Breast epithelium (tissue), 4 donors: ENCODE data around the gene RNASE4. TPM values are rescaled to one million over a fixed set of nuclear protein-coding genes. Genes with fewer than 3 reads are reported as not detected.

ENCODE experiments used
- DNase-seq, 2 donors: peaks; one replicate each; pipeline ENCODE4 v3.0.0-alpha.2; 2019; ENCODE audit warnings: low spot score in 2 of 2
- H3K27ac ChIP-seq, 2 donors: fragments of 200-600 bp; sonication (generic) in 1 of 2; one replicate each; pipeline ENCODE4 v1.5.1; 2016 to 2019; ENCODE audit warnings: mild to moderate bottlenecking in 1 of 2
- H3K27me3 ChIP-seq, 2 donors: fragments of 200-600 bp; sonication (generic) in 1 of 2; one replicate each; pipeline versions ENCODE4 v1.5.1 to v1.6.0; 2017 to 2019; ENCODE audit warnings: control low read depth in 1 of 2, mild to moderate bottlenecking in 1 of 2
- H3K36me3 ChIP-seq: fragments of 200-600 bp; one replicate; pipeline ENCODE4 v1.5.1; 2019
- H3K4me1 ChIP-seq, 2 donors: fragments of 200-600 bp; sonication (generic); one replicate each; pipeline ENCODE4 v1.5.1; 2016 to 2019; ENCODE audit warnings: control low read depth in 1 of 2
- H3K4me3 ChIP-seq, 3 donors: fragments of 200-600 bp; sonication (generic); 1 replicate in 2 of 3; 2 replicates in 1 of 3; pipeline ENCODE4 v1.5.1; 2016 to 2019; ENCODE audit warnings: mild to moderate bottlenecking in 3 of 3, moderate library complexity in 2 of 3
- H3K9me3 ChIP-seq, 2 donors: fragments of 200-600 bp; sonication (generic) in 1 of 2; one replicate each; pipeline ENCODE4 v1.5.1; 2016 to 2019; ENCODE audit warnings: control low read depth in 1 of 2
- POLR2A ChIP-seq: fragments of 450-650 bp; IDR thresholded peaks from one replicate; pipeline ENCODE4 v1.6.1; 2016; ENCODE audit warnings: antibody characterized with exemption, mild to moderate bottlenecking, moderate library complexity
- POLR2AphosphoS5 ChIP-seq, 3 donors: sonication (generic); formaldehyde crosslinking; IDR thresholded peaks; one replicate each; pipeline ENCODE4 v1.6.1; 2017; ENCODE audit warnings: antibody characterized with exemption in 3 of 3
- intact Hi-C: fragments of 100-400 bp; cut with DNase I; formaldehyde crosslinking; loops from one replicate; pipeline ENCODE4 v1.15.1; 2023; ENCODE audit warnings: low total_unique reads
- total RNA-seq, 3 donors: library from RNA; depleted of rRNA; stranded (reverse); fragments of >200 nt; gene quantifications; one replicate each; pipeline ENCODE4 v1.1.0, GENCODE V29; 2016
- TF ChIP-seq, protein P1 (sequence below), 3 donors: fragments of 450-650 bp; IDR thresholded peaks; one replicate each; pipeline ENCODE4 v1.5.1; 2016 to 2017; ENCODE audit warnings: antibody characterized with exemption in 3 of 3, mild to moderate bottlenecking in 3 of 3, moderate library complexity in 3 of 3

RNASE4 gene
- total RNA-seq, 3 donors from 2014 or later = 165 to 367 (median 177) TPM

DNA sequence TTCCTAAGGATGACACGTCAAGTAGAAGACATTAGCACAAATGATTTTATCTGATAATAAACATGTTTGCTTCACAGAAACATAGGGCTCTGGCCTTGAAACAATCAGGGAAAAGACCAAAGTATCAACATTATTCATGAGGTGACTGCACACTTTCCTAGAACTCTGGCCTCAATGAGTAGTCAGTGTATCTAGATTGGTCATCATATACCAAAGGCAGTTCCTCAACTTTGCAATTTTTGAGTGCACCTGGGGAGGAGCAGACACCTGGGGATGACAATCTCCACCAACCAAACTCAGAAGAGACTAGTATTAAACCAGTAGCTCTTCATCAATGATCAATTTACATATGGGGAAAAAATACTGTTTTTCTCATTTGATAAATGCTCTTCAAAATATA is 65.8 kb downstream of the RNASE4 start:
- no peak for DNase-seq
- H3K4me3 ChIP-seq = no peak overlapping the region
- H3K36me3 ChIP-seq = no peaks in the 10 kb centered on the region
- no peak overlapping the region for H3K27ac ChIP-seq
- peaks cover 15 to 16% of the 10 kb centered on the region in 2 donors for H3K9me3 ChIP-seq
- no peaks in the 10 kb centered on the region for H3K27me3 ChIP-seq
- H3K4me1 ChIP-seq = peaks cover 0 to 6% of the 10 kb centered on the region in 2 donors
- intact Hi-C loops = no loop called here
- TF ChIP-seq POLR2A (no peak), POLR2AphosphoS5 (IDR thresholded peaks at IDR 0.05) (no peak)
- TF ChIP-seq, protein P1, sequence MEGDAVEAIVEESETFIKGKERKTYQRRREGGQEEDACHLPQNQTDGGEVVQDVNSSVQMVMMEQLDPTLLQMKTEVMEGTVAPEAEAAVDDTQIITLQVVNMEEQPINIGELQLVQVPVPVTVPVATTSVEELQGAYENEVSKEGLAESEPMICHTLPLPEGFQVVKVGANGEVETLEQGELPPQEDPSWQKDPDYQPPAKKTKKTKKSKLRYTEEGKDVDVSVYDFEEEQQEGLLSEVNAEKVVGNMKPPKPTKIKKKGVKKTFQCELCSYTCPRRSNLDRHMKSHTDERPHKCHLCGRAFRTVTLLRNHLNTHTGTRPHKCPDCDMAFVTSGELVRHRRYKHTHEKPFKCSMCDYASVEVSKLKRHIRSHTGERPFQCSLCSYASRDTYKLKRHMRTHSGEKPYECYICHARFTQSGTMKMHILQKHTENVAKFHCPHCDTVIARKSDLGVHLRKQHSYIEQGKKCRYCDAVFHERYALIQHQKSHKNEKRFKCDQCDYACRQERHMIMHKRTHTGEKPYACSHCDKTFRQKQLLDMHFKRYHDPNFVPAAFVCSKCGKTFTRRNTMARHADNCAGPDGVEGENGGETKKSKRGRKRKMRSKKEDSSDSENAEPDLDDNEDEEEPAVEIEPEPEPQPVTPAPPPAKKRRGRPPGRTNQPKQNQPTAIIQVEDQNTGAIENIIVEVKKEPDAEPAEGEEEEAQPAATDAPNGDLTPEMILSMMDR (IDR thresholded peaks at IDR 0.05) = no peak

Other genes starting within 250 kb of the RNASE4 start
- under 1 TPM; 0.29 to 0.64 (median 0.33) TPM for gene KLHL33, start 248.4 kb upstream of the RNASE4 start, total RNA-seq
- 10 to 100 TPM; 38.1 to 66.9 (median 57.5) TPM for gene OSGEP, start 229.7 kb upstream of the RNASE4 start, total RNA-seq
- 100 to 1,000 TPM; 129 to 165 (median 150) TPM for gene APEX1, start 229.3 kb upstream of the RNASE4 start, total RNA-seq
- 10 to 100 TPM; 23.6 to 34.1 (median 29.9) TPM for gene PIP4P1, start 223.1 kb upstream of the RNASE4 start, total RNA-seq
- gene PNP, start 215.2 kb upstream of the RNASE4 start, total RNA-seq = 10 to 100 TPM; 26.4 to 60.0 (median 38.8) TPM
- gene RNASE10, start 179.0 kb upstream of the RNASE4 start, total RNA-seq = not detected
- not detected for gene RNASE9, start 123.5 kb upstream of the RNASE4 start, total RNA-seq
- not detected for gene RNASE11, start 96.6 kb upstream of the RNASE4 start, total RNA-seq
- not detected for gene RNASE12, start 93.2 kb upstream of the RNASE4 start, total RNA-seq
- not detected for gene OR6S1, start 42.9 kb upstream of the RNASE4 start, total RNA-seq
- 10 to 100 TPM; 49.2 to 59.8 (median 55.5) TPM for gene ANG, start 4.2 kb downstream of the RNASE4 start, total RNA-seq
- not detected for gene EDDM3A, start 61.3 kb downstream of the RNASE4 start, total RNA-seq
- gene EDDM3B, start 83.8 kb downstream of the RNASE4 start, total RNA-seq = 1 to 10 TPM in 1 of 3 donors, not detected in 2; 1.3 TPM
- gene RNASE6, start 96.7 kb downstream of the RNASE4 start, total RNA-seq = 10 to 100 TPM in 2 of 3 donors, 1 to 10 TPM in 1; 7.2 to 58.7 (median 16.7) TPM
- 1,000 to 10,000 TPM in 1 of 3 donors, 100 to 1,000 TPM in 2; 125 to 1,186 (median 303) TPM for gene RNASE1, start 118.3 kb downstream of the RNASE4 start, total RNA-seq
- not detected for gene RNASE3, start 206.8 kb downstream of the RNASE4 start, total RNA-seq